GM21447 (cell line): ENCODE data around the gene KMT2A.
"Not testable (repeated sequence)": the region's sequence is repeated elsewhere in the genome, so short reads cannot be mapped to it uniquely, and the experiment has no call there.

ENCODE experiments used
- ATAC-seq: cut with Tn5 transposase; IDR thresholded peaks from one replicate; pipeline ENCODE4 v1.9.1; 2021; ENCODE audit not compliant: unreplicated experiment

The KMT2A gene

DNA sequence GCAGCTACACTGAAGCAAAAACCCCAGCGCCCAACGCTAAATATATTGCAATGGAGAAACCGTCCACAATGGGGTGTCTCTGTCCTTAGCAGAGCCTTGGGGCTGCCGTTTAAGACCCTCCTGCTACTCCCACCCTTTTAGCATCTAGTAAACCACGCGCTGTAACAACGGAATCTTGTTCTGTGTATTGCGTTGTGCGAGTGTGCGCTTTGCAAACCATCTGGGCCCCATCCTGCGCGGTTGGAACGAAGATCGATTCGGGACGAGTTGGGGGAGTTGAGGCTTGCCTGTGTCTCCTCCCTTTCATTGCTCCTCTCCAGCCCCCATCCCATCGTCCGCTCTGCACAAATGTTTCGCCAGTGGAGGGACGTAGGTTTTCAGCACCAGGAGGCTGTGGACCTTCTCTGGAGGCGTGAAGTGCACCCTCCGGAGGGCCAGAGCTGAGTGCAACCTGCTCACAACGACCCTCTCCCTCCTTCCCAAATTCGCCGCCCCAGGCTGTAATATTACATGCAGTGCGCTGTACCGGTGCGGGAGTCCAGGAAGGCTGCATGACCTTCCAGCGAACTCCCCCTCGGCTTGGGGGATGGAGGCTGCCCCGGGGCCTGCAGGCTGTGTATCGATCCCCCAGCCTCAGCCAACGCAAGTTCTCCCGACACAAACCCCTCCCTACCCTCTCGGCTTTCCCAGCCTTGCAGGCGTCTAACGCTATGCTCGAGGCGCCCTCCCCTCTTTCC lies 1.6 kb upstream of the KMT2A start:
- ATAC-seq, result no peak

DNA sequence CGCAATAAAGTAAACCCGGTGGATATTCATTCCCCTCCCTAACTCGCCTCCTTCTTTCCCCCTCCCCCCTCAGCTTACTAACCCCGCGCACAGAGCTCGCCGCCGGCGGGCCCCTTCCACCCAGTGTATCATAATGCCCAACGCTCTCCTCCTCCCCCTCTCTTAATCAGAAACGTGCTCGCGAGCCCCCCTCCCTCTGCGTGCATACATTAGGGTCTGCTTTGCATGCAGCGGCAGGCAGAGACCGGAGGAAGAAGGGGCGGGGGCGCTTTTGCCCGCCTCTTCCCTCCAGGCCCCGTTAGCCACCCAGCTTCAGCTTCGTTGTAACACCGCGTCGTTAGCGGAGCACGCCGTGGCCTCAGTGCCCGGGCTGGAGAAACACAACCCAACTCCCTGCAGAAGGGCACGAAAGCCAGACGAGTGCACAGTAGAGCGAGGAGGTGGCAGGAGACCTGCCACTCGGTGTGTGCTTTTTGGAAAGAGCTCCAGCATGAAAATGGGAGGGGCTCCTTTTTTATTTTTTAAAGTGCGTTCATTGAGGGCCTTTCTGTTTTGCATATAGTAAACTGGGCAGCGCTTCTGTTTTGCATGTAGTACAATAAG lies 901 bp upstream of the KMT2A start:
- ATAC-seq, result peak; percentile 23

DNA sequence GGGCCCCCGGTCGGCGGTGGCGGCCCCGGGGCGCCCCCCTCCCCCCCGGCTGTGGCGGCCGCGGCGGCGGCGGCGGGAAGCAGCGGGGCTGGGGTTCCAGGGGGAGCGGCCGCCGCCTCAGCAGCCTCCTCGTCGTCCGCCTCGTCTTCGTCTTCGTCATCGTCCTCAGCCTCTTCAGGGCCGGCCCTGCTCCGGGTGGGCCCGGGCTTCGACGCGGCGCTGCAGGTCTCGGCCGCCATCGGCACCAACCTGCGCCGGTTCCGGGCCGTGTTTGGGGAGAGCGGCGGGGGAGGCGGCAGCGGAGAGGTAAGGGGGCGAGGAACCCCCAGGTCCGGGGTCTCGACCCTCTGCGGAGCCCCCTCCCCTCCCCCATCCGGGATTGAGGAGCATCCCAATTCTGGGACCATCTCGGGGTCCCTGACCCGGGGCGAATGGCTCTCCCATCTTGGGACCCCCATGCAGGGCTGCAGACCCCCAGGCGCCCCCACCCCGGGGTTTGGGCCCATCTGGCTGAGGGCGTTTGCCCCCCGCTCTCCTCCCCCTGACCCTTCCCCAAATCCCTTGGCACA lies 431 bp downstream of the KMT2A start:
- peak; percentile 2 for ATAC-seq

DNA sequence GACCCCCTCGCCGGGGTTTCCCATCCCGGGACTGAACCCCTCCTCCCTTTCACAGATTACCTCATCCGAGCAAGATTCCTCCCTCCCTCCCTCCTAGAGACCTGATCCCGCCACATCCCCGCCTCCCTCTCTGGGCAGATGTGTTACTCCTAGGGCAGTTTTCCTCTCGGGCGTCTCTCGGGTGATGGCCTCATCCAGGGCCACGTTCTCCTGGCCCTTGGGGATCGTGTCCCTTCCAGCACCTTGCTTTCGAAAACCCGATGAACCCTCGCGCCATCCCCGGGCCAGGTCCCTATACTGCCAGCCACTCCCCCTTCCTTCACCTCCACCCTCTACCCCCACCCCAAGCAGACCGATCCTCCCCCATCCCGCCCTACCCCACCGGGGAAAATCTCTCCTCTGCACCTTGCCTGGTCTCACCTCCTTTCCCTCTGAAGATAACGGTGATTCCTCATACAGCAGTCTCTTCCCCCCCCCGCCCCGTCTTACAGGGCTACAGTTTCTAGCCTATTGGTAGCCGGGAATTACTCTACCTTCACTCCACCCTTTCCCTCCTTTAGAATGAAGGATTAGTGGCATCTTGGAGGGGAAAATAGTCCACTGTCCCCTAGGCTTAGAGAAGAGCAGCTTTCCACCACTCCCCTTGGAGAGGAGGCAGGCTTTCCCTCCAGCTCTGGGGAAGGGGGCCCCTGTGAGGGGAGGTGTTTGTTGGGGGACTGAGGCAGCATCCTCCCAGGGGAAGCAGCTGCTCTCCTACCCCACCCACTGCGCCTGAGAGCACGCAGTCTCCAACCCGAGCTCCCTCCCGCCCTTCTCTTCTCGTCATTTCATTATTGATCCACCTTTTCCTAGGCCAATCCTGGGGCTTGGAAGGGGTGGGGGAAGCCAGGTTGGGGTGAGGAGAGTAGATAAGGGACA lies 1.2 kb downstream of the KMT2A start:
- ATAC-seq, result no peak

DNA sequence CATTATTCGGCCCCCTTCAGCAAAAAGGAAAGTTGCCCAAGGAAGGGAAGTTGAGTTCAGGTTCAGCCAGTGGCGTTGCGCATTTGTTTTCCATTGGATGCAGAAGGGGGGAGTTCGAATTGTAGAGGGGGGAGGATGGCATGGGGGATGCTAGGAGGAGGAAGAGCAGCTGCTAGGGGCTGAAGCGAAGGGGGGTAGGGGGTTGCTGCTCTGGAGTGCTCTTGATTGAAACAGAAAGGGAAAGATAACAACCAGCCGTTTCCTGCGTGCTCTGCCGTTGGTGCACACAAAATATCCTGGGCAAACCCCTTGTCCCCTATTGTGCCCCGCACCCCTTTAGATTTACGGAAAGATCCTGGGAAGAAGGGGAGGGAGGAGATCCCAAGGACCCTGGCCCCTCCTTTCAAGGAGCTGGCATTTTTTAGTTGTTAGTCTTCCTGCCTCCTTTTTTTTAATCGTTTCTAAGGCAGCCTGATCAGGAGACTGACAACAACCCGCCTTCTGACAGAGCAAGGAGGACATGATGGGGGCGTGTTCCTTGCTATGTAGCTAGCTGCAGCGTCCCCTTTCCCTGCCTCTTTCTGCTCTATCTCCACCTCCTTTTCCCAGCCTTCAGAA lies 2.1 kb downstream of the KMT2A start:
- no peak for ATAC-seq

DNA sequence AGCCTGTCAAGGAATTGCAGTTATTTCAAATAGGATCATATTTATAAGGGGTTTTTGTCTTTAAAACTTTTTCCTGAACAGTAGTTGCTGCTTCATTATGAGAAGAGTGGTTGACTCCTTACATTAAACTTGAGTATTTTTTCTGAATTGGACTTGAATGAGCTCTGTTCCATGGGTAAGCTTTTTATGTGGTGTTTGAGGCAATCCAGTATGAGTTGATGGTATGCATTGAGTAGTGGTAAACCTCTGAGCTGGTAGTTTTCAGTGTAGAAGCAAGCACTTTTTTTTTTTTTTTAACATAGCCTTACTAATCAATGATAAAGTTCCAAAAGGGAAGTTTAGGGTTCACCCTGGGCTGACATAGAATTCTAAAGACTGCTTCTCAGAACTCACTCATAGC lies 3.4 kb downstream of the KMT2A start:
- no peak for ATAC-seq

DNA sequence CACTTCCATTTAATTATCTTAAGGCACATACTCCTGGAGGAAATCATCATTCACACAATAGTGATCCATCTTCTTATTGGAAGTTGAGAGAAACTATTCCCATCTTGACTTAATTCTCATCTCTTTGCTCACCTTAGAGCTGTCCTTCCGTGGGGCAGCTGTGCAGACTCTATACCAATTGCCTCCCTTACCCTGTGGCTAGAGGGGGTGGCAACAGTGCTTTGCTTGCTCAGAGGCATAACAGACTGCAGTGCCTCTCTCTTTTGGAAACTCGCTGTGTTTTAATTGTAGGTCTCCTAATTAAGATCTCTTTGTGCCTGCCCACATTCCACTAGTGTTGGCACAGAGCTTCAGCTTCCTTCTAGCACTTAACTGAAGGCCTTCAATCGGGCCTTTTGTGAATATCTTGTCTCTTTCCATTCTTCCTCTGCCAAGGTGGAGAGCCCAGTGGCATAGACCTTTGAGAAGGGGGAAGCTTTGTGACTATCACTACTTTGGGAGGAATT lies 5.5 kb downstream of the KMT2A start:
- ATAC-seq, result no peak

DNA sequence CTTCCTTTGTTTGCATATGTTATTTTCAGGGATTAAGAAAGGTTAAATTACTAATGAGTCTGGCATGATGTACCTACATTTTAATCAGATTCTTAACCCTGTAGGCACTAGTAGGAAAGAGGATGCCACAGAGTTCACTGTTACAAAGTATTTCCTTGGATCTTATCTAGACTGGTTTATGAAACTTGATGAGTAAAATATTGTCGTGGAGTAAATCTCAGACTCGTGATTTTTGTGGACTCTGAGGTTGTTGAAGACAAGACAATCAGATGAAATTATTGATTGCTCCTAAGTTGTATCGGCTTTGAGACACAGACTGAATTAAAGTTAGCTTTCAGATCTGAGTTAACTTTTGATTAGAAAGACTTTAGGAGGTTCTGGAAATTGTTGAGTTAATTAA lies 6.0 kb downstream of the KMT2A start:
- ATAC-seq, result no peak

DNA sequence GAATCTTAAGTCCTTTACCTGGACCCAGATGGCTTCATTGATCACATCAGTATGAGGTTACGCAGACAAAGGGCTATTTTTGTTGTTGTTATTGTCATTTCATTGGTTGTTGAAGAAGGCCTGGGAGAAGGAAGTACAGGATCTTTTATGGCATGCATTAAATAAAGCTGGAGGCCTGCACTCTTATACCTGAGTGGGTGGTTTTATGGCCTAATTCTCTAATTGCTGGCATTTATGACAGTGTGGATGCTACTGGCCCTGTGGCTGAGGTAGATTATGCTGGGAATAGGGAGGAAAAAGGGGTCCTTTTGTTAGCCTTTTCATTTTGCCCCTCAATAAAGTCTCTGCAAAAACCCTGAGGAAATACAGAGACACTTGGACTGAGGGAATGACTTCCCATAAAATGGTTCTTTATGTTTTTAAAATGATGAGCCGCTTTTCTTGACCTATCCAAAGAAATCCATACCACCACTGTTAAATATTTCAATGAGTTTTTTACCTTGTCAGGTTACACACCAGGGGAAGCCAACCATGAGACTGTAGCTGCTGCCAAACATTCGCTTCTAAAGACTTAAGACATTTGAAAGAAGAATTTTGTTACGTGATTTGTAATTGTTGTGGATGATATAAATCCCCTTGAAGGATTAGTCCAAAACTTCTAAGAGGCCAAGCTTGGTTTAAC lies 6.8 kb downstream of the KMT2A start:
- ATAC-seq, result no peak

DNA sequence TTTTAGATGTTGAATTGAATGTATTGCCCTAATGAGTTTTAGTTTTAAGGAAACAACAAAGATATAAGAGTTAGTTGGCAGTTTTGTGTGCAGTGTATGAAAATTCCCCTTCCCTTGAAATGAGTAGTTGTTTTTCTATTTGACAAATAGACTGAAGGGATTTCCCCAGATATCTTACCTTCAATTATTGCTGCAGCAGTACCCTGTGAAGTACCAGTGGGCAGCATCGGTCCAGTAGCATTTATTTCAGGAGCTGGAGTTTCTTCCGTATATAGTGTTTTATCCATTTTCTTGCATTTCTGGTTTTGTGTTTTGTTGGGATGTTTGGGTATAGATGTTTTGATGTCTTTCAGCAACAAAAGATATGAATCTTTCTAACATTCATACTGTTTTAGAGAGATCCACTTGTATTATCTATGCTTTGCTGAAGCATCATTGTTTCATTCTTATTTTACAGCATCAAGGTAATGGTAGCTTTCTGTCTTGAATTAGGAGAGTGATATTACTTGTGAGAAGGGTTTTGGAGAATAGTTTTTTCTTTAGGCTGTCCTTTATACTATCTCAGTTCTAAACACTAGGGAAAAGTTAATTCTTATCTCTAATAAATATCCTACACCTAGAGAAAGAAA lies 7.4 kb downstream of the KMT2A start:
- peak; percentile 51 for ATAC-seq

DNA sequence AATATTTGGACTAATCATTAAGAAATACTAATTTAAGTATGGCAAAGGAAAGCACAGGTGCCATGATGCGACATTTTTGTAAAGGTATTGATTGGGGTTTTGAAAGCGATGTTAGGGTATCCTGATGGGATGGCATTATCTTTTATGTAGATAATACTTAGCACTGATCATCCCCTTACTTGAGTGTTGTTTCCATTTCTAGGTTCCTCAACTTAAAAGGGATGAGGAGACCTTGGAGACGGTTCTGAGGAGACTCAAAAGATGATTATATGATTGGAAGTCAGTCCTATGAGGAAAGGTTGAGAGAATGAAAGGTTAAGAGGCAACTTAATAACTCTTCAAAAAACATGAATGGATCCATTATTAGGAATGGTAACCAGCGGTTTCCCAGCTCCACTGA lies 11.1 kb downstream of the KMT2A start:
- ATAC-seq, result no peak

DNA sequence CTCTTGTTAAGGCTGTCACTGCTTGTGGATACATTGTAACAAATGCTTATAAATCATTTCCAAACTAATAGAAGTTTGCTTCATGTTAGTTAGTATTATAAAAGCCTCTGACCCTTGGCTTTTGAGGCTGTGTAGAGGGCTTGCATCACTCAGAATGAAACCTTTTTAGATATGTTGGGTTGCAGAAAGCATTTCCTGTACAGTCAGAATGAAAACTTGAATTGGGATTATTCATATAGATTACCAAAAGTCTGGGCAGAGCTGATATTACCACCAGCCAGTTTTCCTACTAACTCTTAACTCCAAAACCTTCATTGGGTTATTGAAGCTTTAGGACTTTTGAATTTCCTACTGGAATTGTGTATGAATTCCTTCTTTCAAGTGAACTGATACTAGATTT lies 12.0 kb downstream of the KMT2A start:
- peak; percentile 80 for ATAC-seq

DNA sequence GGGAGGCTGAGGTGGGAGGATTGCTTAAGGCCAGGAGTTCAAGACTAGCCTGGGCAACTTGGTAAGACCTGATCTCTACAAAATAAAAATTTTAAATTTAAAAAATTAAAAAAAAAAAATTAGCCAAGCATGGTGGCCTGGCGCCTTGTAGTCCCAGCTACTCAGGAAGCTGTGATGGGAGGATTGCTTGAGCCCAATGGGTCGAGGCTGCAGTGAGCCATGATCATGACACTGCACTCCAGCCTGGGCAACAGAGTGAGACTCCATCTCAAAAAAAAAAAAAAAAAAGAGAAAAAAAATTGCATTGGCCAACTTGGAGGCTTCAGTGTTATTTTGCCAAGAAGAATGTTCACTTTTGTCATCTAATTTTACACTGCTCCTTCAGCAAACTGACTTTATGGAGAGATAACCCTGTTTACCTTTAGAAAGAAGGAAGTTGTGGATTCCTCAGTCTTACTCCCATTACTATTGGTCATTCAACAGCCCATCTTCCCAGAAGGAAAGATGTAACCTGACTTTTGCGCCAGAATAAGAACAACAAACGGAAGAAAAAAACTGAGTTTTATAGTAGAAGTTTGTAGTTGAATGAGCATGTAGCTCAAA lies 13.1 kb downstream of the KMT2A start:
- no peak for ATAC-seq

DNA sequence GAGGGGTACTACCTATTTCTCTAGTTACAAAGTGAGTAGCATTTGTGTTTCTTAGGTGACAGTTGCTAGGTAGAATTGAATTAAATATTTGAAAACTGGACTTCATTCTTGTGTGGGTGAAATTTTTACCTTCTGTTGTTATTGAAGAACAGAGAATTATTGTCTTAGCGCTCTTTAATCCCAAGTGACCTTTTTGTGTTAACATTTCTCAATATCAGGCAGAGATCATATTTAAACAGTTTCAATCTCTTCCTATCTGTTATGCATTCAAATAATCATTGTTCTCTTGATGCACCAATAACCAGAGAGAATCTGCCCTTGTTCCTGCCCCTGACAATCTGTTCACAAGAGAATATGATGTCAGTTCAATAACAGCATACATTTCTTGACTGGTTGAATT lies 14.2 kb downstream of the KMT2A start:
- no peak for ATAC-seq

DNA sequence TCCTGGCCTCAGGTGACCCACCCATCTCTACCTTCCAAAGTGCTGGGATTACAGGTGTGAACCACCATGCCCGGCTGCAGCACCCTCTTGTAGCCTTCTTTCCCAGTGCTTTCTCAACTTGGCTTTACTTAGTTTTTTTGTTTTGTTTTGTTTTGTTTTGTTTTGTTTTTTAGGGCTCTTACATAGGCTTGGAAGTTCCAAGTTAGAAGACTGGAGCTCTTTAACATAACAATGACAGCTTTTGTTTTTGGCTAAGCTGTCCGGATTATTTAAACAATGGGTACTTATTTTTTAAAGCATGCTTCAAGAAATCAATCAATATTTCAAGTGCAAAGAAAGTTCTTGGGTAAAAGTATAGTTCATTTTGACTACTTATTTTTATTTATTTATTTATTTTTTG lies 25.9 kb downstream of the KMT2A start:
- ATAC-seq, result no peak

DNA sequence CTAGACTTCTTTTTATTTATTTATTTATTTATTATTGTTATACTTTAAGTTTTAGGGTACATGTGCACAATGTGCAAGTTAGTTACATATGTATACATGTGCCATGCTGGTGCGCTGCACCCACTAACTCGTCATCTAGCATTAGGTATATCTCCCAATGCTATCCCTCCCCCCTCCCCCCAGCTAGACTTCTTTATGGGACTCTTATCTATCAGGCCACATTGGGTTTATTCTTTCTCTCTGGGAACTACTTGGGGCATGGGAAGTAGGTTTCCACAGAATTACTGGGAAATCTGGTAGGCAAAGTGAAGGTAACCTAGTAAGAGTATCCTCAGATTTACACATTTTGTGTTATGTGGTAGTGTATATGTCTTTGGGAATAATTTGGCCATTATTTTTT lies 32.7 kb downstream of the KMT2A start:
- ATAC-seq, result not testable (repeated sequence)

DNA sequence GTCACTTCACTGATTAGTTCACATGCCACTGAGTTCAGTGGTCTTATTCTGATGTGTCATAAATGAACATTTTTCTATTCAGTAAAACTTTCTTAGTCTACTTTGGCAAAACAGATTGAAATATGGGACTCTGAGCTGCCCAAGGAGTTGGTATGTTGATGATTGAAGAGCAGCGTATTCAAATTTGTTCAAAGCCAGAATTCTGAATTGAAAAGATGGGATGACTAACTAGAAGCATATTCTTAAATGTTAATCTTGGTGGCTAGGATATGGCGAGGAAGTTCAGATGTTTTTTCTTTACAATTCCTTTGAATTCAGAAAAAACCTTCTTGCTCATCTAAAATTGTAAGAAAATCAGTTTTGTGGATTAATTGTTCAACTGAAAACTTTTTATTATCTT lies 34.7 kb downstream of the KMT2A start:
- no peak for ATAC-seq

DNA sequence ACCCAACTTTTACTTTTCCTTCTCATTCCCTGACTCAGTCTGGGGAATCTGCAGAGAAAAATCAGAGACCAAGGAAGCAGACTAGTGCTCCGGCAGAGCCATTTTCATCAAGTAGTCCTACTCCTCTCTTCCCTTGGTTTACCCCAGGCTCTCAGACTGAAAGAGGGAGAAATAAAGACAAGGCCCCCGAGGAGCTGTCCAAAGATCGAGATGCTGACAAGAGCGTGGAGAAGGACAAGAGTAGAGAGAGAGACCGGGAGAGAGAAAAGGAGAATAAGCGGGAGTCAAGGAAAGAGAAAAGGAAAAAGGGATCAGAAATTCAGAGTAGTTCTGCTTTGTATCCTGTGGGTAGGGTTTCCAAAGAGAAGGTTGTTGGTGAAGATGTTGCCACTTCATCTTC lies 37.2 kb downstream of the KMT2A start:
- no peak for ATAC-seq

DNA sequence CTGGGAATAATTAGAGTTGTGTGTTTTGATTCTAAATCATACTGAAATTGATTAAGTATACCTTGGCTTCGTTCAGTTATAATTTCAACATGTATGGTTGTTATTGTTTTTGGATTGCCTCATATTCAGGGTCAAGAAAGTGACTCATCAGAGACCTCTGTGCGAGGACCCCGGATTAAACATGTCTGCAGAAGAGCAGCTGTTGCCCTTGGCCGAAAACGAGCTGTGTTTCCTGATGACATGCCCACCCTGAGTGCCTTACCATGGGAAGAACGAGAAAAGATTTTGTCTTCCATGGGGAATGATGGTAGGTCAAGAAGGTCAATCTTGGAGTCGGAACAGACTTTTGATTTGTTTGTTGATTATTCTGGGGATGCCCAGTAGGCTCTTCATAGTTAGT lies 40.4 kb downstream of the KMT2A start:
- ATAC-seq, result no peak

DNA sequence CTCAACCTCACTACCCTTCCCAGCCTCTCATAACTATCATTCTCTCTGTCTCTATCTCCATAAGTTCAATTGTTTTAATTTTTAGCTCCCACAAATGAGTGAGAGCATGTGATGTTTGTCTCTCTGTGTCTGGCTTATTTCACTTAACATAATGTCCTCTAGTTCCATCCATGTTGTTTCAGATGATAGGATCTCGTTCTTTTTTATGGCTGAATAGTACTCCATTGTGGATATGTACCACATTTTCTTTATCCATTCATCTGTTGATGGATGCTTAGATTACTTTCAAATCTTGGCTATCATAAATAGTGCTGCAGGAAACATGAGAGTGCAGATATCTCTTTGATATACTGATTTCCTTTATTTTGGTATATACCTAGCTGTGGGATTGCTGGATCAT lies 44.9 kb downstream of the KMT2A start:
- ATAC-seq, result not testable (repeated sequence)
